Breast epithelium (tissue), 4 donors: Measurements from ENCODE around the gene ZNF512B. TPM values are rescaled to one million over a fixed set of nuclear protein-coding genes. Genes with fewer than 3 reads are reported as not detected.
A peak's percentile ranks its signal among the peaks of the same experiment; 100 is the strongest.

Experiments used
- DNase-seq, 2 donors: peaks; one replicate each; pipeline ENCODE4 v3.0.0-alpha.2; 2019; ENCODE audit warnings: low spot score in 2 of 2
- H3K27ac ChIP-seq, 2 donors: fragments of 200-600 bp; sonication (generic) in 1 of 2; one replicate each; pipeline ENCODE4 v1.5.1; 2016 to 2019; ENCODE audit warnings: mild to moderate bottlenecking in 1 of 2
- H3K27me3 ChIP-seq, 2 donors: fragments of 200-600 bp; sonication (generic) in 1 of 2; one replicate each; pipeline versions ENCODE4 v1.5.1 to v1.6.0; 2017 to 2019; ENCODE audit warnings: control low read depth in 1 of 2, mild to moderate bottlenecking in 1 of 2
- H3K36me3 ChIP-seq: fragments of 200-600 bp; one replicate; pipeline ENCODE4 v1.5.1; 2019
- H3K4me1 ChIP-seq, 2 donors: fragments of 200-600 bp; sonication (generic); one replicate each; pipeline ENCODE4 v1.5.1; 2016 to 2019; ENCODE audit warnings: control low read depth in 1 of 2
- H3K4me3 ChIP-seq, 3 donors: fragments of 200-600 bp; sonication (generic); 1 replicate in 2 of 3; 2 replicates in 1 of 3; pipeline ENCODE4 v1.5.1; 2016 to 2019; ENCODE audit warnings: mild to moderate bottlenecking in 3 of 3, moderate library complexity in 2 of 3
- H3K9me3 ChIP-seq, 2 donors: fragments of 200-600 bp; sonication (generic) in 1 of 2; one replicate each; pipeline ENCODE4 v1.5.1; 2016 to 2019; ENCODE audit warnings: control low read depth in 1 of 2
- CTCF ChIP-seq, 3 donors: fragments of 450-650 bp; IDR thresholded peaks; one replicate each; pipeline ENCODE4 v1.5.1; 2016 to 2017; ENCODE audit warnings: antibody characterized with exemption in 3 of 3, mild to moderate bottlenecking in 3 of 3, moderate library complexity in 3 of 3
- POLR2A ChIP-seq: fragments of 450-650 bp; IDR thresholded peaks from one replicate; pipeline ENCODE4 v1.6.1; 2016; ENCODE audit warnings: antibody characterized with exemption, mild to moderate bottlenecking, moderate library complexity
- POLR2AphosphoS5 ChIP-seq, 3 donors: sonication (generic); formaldehyde crosslinking; IDR thresholded peaks; one replicate each; pipeline ENCODE4 v1.6.1; 2017; ENCODE audit warnings: antibody characterized with exemption in 3 of 3
- intact Hi-C: fragments of 100-400 bp; cut with DNase I; formaldehyde crosslinking; loops from one replicate; pipeline ENCODE4 v1.15.1; 2023; ENCODE audit warnings: low total_unique reads
- total RNA-seq, 3 donors: library from RNA; depleted of rRNA; stranded (reverse); fragments of >200 nt; gene quantifications; one replicate each; pipeline ENCODE4 v1.1.0, GENCODE V29; 2016

The ZNF512B gene
- total RNA-seq, 3 donors from 2014 or later = 5.8 to 12.7 (median 9.2) TPM

DNA sequence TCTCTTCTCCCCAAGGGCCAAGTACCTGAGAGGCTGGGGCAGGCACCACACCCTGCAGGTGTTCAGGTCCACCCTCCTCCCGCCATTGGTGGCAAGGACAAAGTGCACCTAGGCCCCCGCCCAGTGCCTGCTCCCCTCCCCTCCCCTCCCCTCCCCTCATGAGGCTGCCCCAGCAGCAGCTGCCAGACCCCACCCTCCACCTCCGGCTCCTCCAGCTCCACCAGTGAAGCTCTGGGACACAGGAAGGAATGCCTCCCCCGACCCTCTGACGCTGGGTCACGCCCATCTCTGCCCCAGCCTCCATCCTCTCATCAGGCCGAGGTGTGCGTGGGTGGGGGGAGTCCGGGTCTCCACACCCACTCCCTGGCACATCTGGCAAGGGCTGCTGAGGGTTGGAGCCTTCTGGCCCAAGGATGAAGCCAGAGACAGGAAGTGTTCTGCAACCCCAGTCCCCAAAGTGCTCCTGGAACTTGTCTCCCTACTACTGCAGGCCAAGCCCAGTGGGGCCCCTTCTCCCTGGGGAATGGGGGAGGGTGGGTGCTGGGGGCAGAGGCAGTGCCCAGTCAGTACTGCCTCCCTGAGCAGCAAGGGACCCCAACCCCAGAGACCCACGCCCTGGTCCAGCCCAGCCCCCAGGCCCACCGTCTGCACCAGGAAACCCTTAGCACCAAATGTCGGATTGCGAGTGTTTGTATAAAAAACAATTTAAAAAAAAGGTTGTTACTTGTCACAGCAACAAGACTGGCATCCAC lies 11.9 kb downstream of the ZNF512B start:
- H3K27ac ChIP-seq = peak overlapping the region in 1 of 2 donors; percentile 78

GRCh38 chr20:63957004-63957689 lies 12.6 kb downstream of the ZNF512B start:
- H3K4me1 ChIP-seq = peaks cover 20 to 22% of the 10 kb centered on the region in 2 donors

More for the DNA sequence above, 11.9 kb downstream of the ZNF512B start:
- peaks cover 20 to 21% of the 10 kb centered on the region in 2 donors for H3K4me1 ChIP-seq
- H3K9me3 ChIP-seq = no peaks in the 10 kb centered on the region
- no peaks in the 10 kb centered on the region for H3K27me3 ChIP-seq
- DNase-seq = no peak
- H3K36me3 ChIP-seq = peaks cover 8% of the 10 kb centered on the region
- intact Hi-C loops = no loop called here
- TF ChIP-seq POLR2AphosphoS5 (IDR thresholded peaks at IDR 0.05) (no peak), POLR2A (no peak), CTCF (IDR thresholded peaks at IDR 0.05) (no peak)
- H3K4me3 ChIP-seq = peak overlapping the region in 2 of 3 donors; percentile 94 to 100

GRCh38 chr20:63956664-63957003 lies 13.1 kb downstream of the ZNF512B start:
- H3K27me3 ChIP-seq = no peaks in the 10 kb centered on the region
- H3K4me3 ChIP-seq = peak overlapping the region; percentile 94 to 100 (median 98)
- no peak for TF ChIP-seq CTCF (IDR thresholded peaks at IDR 0.05)
- no peak for TF ChIP-seq POLR2AphosphoS5 (IDR thresholded peaks at IDR 0.05)
- no peak for TF ChIP-seq POLR2A
- peak overlapping the region; percentile 78 to 86 for H3K27ac ChIP-seq
- peaks cover 4% of the 10 kb centered on the region for H3K36me3 ChIP-seq
- intact Hi-C loops = no loop called here
- DNase-seq = no peak
- no peaks in the 10 kb centered on the region for H3K9me3 ChIP-seq
- H3K4me1 ChIP-seq = peaks cover 20 to 26% of the 10 kb centered on the region in 2 donors

More at GRCh38 chr20:63957004-63957689, 12.6 kb downstream of the ZNF512B start:
- H3K27ac ChIP-seq = peak overlapping the region; percentile 78 to 86
- intact Hi-C loops = no loop called here
- peak overlapping the region; percentile 94 to 100 (median 98) for H3K4me3 ChIP-seq
- no peaks in the 10 kb centered on the region for H3K27me3 ChIP-seq
- no peaks in the 10 kb centered on the region for H3K9me3 ChIP-seq
- DNase-seq = peak in 1 of 2 donors; percentile 74
- peaks cover 8% of the 10 kb centered on the region for H3K36me3 ChIP-seq
- TF ChIP-seq CTCF (IDR thresholded peaks at IDR 0.05) = peak in 1 of 3 donors; percentile 8
- peak in 1 of 3 donors; percentile 39 for TF ChIP-seq POLR2AphosphoS5 (IDR thresholded peaks at IDR 0.05)
- no peak for TF ChIP-seq POLR2A

GRCh38 chr20:63955827-63956663 lies 13.7 kb downstream of the ZNF512B start, which contains the start of gene UCKL1:
TSS of gene UCKL1 (minus strand) at chr20:63956416. CDS start at chr20:63956372, 44 bp downstream.
- intact Hi-C loops = no loop called here
- Histone ChIP-seq H3K27ac (peak within 1 kb of the TSS; percentile 86 to 98), H3K36me3 (no peaks in the 10 kb centered on the region), H3K4me3 (peak within 1 kb of the TSS; percentile 94 to 100 (median 98)), H3K9me3 (no peaks in the 10 kb centered on the region), H3K4me1 (peaks cover 20 to 31% of the 10 kb centered on the region in 2 donors), H3K27me3 (no peaks in the 10 kb centered on the region)
- TF ChIP-seq POLR2A (peak; percentile 35), POLR2AphosphoS5 (IDR thresholded peaks at IDR 0.05) (peak; percentile 43 to 76 (median 62)), CTCF (IDR thresholded peaks at IDR 0.05) (no peak)
- peak; percentile 90 to 94 for DNase-seq
